Activated naive CD4-positive, alpha-beta T cell treated with anti-CD3 and anti-CD28 coated beads for 36 hours (primary cell): ENCODE results near the gene KATNAL1. TPM values are rescaled to one million over a fixed set of nuclear protein-coding genes. Genes with fewer than 3 reads are reported as not detected.
"Not testable (repeated sequence)": the region's sequence is repeated elsewhere in the genome, so short reads cannot be mapped to it uniquely, and the experiment has no call there.

Experiments used
- CTCF ChIA-PET: fragments of 350-600 bp; sonication (Branson Sonifier 250); formaldehyde crosslinking; loops from one replicate; lab custom pipeline; 2021; ENCODE audit warnings: antibody characterized with exemption; lab: Charles Lee
- DNase-seq: peaks from one replicate; pipeline ENCODE4 v3.0.0-alpha.2; 2020
- H3K27ac Mint-ChIP-seq: one replicate; pipeline ENCODE4 v1.8.0; 2021; ENCODE audit warnings: mild to moderate bottlenecking, mixed read lengths
- H3K27me3 Mint-ChIP-seq: one replicate; pipeline ENCODE4 v1.8.0; 2021; ENCODE audit warnings: low read depth, mixed read lengths
- H3K36me3 Mint-ChIP-seq: one replicate; pipeline ENCODE4 v1.8.0; 2021; ENCODE audit warnings: low read depth, mixed read lengths
- H3K4me1 Mint-ChIP-seq: one replicate; pipeline ENCODE4 v1.8.0; 2021; ENCODE audit warnings: low read depth, mixed read lengths
- H3K4me3 Mint-ChIP-seq: one replicate; pipeline ENCODE4 v1.8.0; 2021; ENCODE audit warnings: mild to moderate bottlenecking, moderate library complexity, mixed read lengths
- H3K9me3 Mint-ChIP-seq: one replicate; pipeline ENCODE4 v1.8.0; 2021; ENCODE audit warnings: mixed read lengths
- intact Hi-C: fragments of 100-400 bp; cut with micrococcal nuclease; formaldehyde crosslinking; loops from one replicate; pipeline ENCODE4 v1.15.1; 2023
- total RNA-seq, 2 experiments: library from RNA; stranded (reverse); gene quantifications; one replicate each; pipeline ENCODE4 v1.2.3, GENCODE V29; 2021

KATNAL1 gene
- total RNA-seq, 2 experiments from 2014 or later = 8.0 to 8.3 TPM

- H3K27me3 Mint-ChIP-seq, H3K27ac Mint-ChIP-seq, H3K36me3 Mint-ChIP-seq, H3K4me3 Mint-ChIP-seq, H3K9me3 Mint-ChIP-seq, H3K4me1 Mint-ChIP-seq, CTCF ChIA-PET, intact Hi-C loops, DNase-seq: not testable (repeated sequence)
These were observed 21.3 kb downstream of the KATNAL1 start for GRCh38 chr13:30286059-30286458.

DNA sequence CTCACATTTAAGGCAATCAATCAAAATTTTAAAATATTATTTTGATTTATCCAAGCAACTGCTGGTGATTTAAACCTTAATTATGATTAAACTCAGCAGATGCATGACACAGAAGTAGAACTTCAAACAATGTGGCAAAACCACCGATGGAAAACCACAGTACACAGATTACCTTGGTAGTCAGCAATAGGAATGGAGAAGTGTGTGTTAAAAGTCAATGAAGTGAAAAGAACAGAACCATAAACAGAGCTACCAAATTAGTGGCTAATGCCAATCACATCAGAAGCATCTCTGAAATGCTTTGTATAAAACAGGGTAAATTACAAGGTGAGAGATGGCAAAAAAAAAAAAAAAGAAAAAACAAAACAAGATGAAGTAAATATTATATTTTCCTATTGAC, 31.2 kb downstream of the KATNAL1 start:
- peaks cover 3% of the 10 kb centered on the region for H3K9me3 Mint-ChIP-seq
- H3K4me1 Mint-ChIP-seq = peaks cover 7% of the 10 kb centered on the region
- intact Hi-C loops = no loop called here
- H3K27me3 Mint-ChIP-seq = no peaks in the 10 kb centered on the region
- peaks cover 3% of the 10 kb centered on the region for H3K36me3 Mint-ChIP-seq
- DNase-seq = no peak
- CTCF ChIA-PET = no interaction called here
- no peak overlapping the region for H3K27ac Mint-ChIP-seq
- no peak overlapping the region for H3K4me3 Mint-ChIP-seq

DNA sequence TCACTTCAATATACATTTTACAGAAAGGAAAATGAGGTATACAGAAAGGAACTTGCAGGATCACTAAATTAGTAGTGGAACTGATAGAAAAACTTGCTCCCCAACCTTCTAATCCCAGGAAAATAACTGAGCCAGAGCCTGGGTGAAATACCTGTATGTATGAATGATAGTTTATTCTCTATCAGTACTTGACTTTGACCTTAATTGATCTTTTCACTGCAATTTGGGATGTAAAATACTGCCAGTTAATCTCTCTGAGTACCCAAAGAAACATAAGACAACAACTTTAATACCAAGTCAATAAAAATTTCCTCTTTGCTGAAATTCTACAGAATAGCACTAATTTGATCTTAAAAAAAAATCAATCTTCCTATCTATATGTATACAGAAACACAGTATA, 33.3 kb downstream of the KATNAL1 start:
- DNase-seq = no peak
- CTCF ChIA-PET = no interaction called here
- Mint-ChIP-seq H3K4me1 (peaks cover 7% of the 10 kb centered on the region), H3K27me3 (no peaks in the 10 kb centered on the region), H3K9me3 (peaks cover 3% of the 10 kb centered on the region), H3K27ac (no peak overlapping the region), H3K36me3 (peaks cover 3% of the 10 kb centered on the region), H3K4me3 (no peak overlapping the region)
- intact Hi-C loops = no loop called here

- H3K36me3 Mint-ChIP-seq, DNase-seq, intact Hi-C loops: not testable (repeated sequence)
These were observed 37.3 kb downstream of the KATNAL1 start for GRCh38 chr13:30270035-30270434.

DNA sequence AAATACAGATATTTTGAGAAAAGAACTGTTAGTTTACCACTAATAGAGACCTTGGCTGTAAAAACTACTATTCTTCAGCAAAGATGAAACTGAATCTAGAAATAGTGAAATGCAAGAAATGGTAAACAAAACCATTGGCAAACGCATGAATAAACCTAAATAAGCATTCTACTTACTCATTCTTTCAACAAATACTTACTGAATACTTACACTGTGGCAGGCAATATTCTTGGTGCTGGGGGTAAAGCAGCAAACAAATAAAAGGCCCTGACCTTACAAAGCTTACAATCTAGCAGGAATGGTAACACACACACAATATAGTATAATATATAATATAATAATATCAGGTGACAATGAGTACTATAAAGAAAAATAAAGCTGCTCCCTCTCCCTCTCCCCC, 38.7 kb downstream of the KATNAL1 start:
- Mint-ChIP-seq H3K4me3 (no peak overlapping the region), H3K4me1 (no peaks in the 10 kb centered on the region), H3K36me3 (no peaks in the 10 kb centered on the region), H3K27ac (no peak overlapping the region), H3K9me3 (no peaks in the 10 kb centered on the region), H3K27me3 (no peaks in the 10 kb centered on the region)
- DNase-seq = no peak
- CTCF ChIA-PET = no interaction called here
- intact Hi-C loops = no loop called here

More at GRCh38 chr13:30270035-30270434, 37.3 kb downstream of the KATNAL1 start:
- CTCF ChIA-PET, H3K27me3 Mint-ChIP-seq, H3K4me3 Mint-ChIP-seq, H3K4me1 Mint-ChIP-seq, H3K27ac Mint-ChIP-seq, H3K9me3 Mint-ChIP-seq: not testable (repeated sequence)

- intact Hi-C loops = no loop called here
- H3K4me3 Mint-ChIP-seq = no peak overlapping the region
- no peaks in the 10 kb centered on the region for H3K27me3 Mint-ChIP-seq
- H3K9me3 Mint-ChIP-seq = peaks cover 2% of the 10 kb centered on the region
- H3K27ac Mint-ChIP-seq = no peak overlapping the region
- H3K4me1 Mint-ChIP-seq = no peaks in the 10 kb centered on the region
- no peaks in the 10 kb centered on the region for H3K36me3 Mint-ChIP-seq
- CTCF ChIA-PET = no interaction called here
- no peak for DNase-seq
These were observed 40.6 kb downstream of the KATNAL1 start for GRCh38 chr13:30266756-30267155.

DNA sequence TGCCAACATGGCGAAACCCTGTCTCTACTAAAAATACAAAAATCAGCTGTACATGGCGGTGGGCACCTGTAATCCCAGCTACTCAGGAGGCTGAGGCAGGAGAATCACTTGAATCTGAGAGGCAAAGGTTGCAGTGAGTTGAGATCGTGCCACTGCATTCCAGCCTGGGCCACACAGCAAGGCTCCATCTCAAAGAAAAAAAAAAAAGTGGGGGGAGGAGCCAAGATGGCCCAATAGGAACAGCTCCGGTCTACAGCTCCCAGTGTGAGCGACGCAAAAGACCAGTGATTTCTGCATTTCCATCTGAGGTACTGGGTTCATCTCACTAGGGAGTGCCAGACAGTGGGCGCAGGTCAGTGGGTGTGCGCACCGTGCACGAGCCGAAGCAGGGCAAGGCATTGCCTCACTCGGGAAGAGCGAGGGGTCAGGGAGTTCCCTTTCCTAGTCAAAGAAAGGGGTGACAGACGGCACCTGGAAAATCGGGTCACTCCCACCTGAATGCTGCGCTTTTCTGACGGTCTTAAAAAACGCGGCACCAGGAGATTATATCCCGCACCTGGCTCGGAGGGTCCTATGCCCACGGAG, 48.1 kb downstream of the KATNAL1 start:
- H3K4me1 Mint-ChIP-seq = peaks cover 13% of the 10 kb centered on the region
- H3K9me3 Mint-ChIP-seq, intact Hi-C loops, DNase-seq, H3K27me3 Mint-ChIP-seq, H3K4me3 Mint-ChIP-seq, H3K27ac Mint-ChIP-seq, CTCF ChIA-PET, H3K36me3 Mint-ChIP-seq: not testable (repeated sequence)

DNA sequence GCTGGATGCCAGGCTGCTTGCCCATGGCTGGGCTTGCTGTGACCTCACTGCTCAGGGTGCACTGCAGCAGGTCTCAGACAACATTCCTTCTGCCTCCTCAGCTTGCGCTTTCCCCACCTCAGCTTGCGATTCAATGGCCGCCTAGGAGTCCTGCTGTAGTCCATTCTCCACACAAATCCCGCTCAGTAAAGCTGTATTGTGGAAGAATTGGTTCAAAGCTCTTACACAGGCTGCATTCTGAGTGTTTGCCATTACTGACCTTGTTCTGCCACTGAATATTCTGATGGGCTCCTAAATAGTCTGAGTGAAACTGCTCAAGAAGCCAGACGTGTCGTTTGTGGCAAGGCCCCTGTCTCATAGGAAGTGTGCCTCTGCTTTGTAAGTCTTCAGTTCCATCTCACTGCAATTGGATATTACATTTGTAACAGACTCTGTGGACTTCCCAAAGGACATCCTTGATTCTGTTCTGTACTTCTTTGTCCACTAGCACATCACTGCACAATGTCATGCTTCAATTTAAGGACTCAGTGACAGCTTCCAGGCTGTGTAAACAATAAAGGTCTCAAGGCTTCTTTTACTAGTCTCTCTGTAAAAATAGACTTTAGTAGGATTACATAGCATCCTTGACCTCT, 49.8 kb downstream of the KATNAL1 start:
- Mint-ChIP-seq H3K27ac (no peak overlapping the region), H3K4me3 (no peak overlapping the region), H3K27me3 (no peaks in the 10 kb centered on the region), H3K4me1 (peaks cover 20% of the 10 kb centered on the region), H3K36me3 (peaks cover 3% of the 10 kb centered on the region), H3K9me3 (no peaks in the 10 kb centered on the region)
- CTCF ChIA-PET = interaction anchor here (1.0 kb wide), 2 partner anchors 125 to 127 kb away, joined by 3 to 4 read pairs; no protein-coding TSS in a partner anchor
- DNase-seq = no peak
- intact Hi-C loops = no loop called here

- Mint-ChIP-seq H3K4me1 (peaks cover 20% of the 10 kb centered on the region), H3K27me3 (no peaks in the 10 kb centered on the region), H3K36me3 (peaks cover 3% of the 10 kb centered on the region), H3K4me3 (no peak overlapping the region), H3K27ac (no peak overlapping the region), H3K9me3 (no peaks in the 10 kb centered on the region)
- CTCF ChIA-PET = interaction anchor here (1.0 to 1.1 kb wide), 3 partner anchors 125 to 126 kb away, joined by 3 to 4 read pairs (median 3); no protein-coding TSS in a partner anchor
- intact Hi-C loops = no loop called here
- DNase-seq = no peak
These were observed 50.5 kb downstream of the KATNAL1 start for GRCh38 chr13:30256713-30257467.

- H3K27ac Mint-ChIP-seq = no peak overlapping the region
- intact Hi-C loops = loop anchor here (2.0 kb wide), 1 partner anchor 295 kb away; no protein-coding TSS in a partner anchor
- H3K36me3 Mint-ChIP-seq = peaks cover 3% of the 10 kb centered on the region
- H3K9me3 Mint-ChIP-seq = no peaks in the 10 kb centered on the region
- no peak overlapping the region for H3K4me3 Mint-ChIP-seq
- peaks cover 20% of the 10 kb centered on the region for H3K4me1 Mint-ChIP-seq
- H3K27me3 Mint-ChIP-seq = no peaks in the 10 kb centered on the region
- no peak for DNase-seq
- CTCF ChIA-PET = interaction anchor here (0.6 to 1.1 kb wide), 4 partner anchors 123 to 539 kb away, joined by 3 to 4 read pairs (median 3); no protein-coding TSS in a partner anchor
These were observed 51.7 kb downstream of the KATNAL1 start for GRCh38 chr13:30255696-30256095.

GRCh38 chr13:30253830-30254229, 53.5 kb downstream of the KATNAL1 start:
- peaks cover 12% of the 10 kb centered on the region for H3K4me1 Mint-ChIP-seq
- peaks cover 1% of the 10 kb centered on the region for H3K9me3 Mint-ChIP-seq
- intact Hi-C loops = loop anchor here (2.0 kb wide), 2 partner anchors 297 to 491 kb away; no protein-coding TSS in a partner anchor
- H3K36me3 Mint-ChIP-seq = peaks cover 2% of the 10 kb centered on the region
- DNase-seq = no peak
- no peak overlapping the region for H3K4me3 Mint-ChIP-seq
- no peak overlapping the region for H3K27ac Mint-ChIP-seq
- H3K27me3 Mint-ChIP-seq = no peaks in the 10 kb centered on the region
- CTCF ChIA-PET = interaction anchor here (0.7 to 2.3 kb wide), 3 partner anchors 55 to 132 kb away, joined by 5 to 10 read pairs (median 5); no protein-coding TSS in a partner anchor

GRCh38 chr13:30247406-30247805, 59.9 kb downstream of the KATNAL1 start:
- no peaks in the 10 kb centered on the region for H3K4me1 Mint-ChIP-seq
- intact Hi-C loops = no loop called here

More at GRCh38 chr13:30247406-30247805, 59.9 kb downstream of the KATNAL1 start:
- Mint-ChIP-seq H3K36me3 (peaks cover 5% of the 10 kb centered on the region), H3K27ac (no peak overlapping the region), H3K27me3 (no peaks in the 10 kb centered on the region), H3K4me3 (no peak overlapping the region), H3K9me3 (peaks cover 3% of the 10 kb centered on the region)
- CTCF ChIA-PET = no interaction called here
- no peak for DNase-seq
